Panc1 (cell line): ENCODE measurements around the gene SNX13. TPM values are rescaled to one million over a fixed set of nuclear protein-coding genes. Genes with fewer than 3 reads are reported as not detected.

Experiments
- ATAC-seq: fragments of 200-7000 bp; cut with Tn5 transposase; 2 replicates; pipeline ENCODE4 v1.9.1; 2020; ENCODE audit warnings: mild to moderate bottlenecking, moderate library complexity
- BruUV-seq: library from RNA; stranded (reverse); fragments of 400-500 nt; replicated peaks from 2 replicates; lab custom pipeline; 2021; lab: Mats Ljungman, UMichigan
- CTCF ChIA-PET: fragments of 300-600 bp; sonication (Branson Sonifier 250); formaldehyde crosslinking; loops from one replicate; lab custom pipeline; 2022; ENCODE audit warnings: antibody characterized with exemption; lab: Charles Lee
- POLR2A ChIA-PET: fragments of 300-600 bp; sonication (Branson Sonifier 250); formaldehyde crosslinking; loops from one replicate; lab custom pipeline; 2022; ENCODE audit warnings: antibody characterized with exemption; lab: Charles Lee
- DNase-seq: peaks from one replicate; pipeline ENCODE4 v3.0.0-alpha.2; 2010; ENCODE audit warnings: low read depth, low spot score
- H3K27ac ChIP-seq: 2 replicates; pipeline ENCODE4 v1.5.1; 2011; ENCODE audit warnings: mild to moderate bottlenecking, low read length, inconsistent platforms
- H3K27me3 ChIP-seq: fragments of 200-500 bp; sonication (Bioruptor generic); 2 replicates; pipeline ENCODE4 v1.6.0; 2014; ENCODE audit warnings: low read length, inconsistent platforms; ENCODE audit not compliant: control insufficient read depth, insufficient read depth
- H3K36me3 ChIP-seq: fragments of 200-500 bp; sonication (Bioruptor generic); 2 replicates; pipeline ENCODE4 v1.5.1; 2014; ENCODE audit warnings: inconsistent platforms, mild to moderate bottlenecking, low read length, moderate library complexity; ENCODE audit not compliant: control insufficient read depth, insufficient read depth
- H3K4me1 ChIP-seq: 2 replicates; pipeline ENCODE4 v1.5.1; 2011; ENCODE audit warnings: inconsistent platforms, mild to moderate bottlenecking, low read length, moderate library complexity; ENCODE audit not compliant: control insufficient read depth, insufficient read depth
- H3K4me3 ChIP-seq, 2 experiments: 2 replicates each; pipeline ENCODE4 v1.5.1; 2011 to 2012; ENCODE audit warnings: low read depth in 2 of 2, low read length in 2 of 2, mild to moderate bottlenecking in 2 of 2, inconsistent platforms in 1 of 2, moderate library complexity in 1 of 2
- H3K9me3 ChIP-seq: fragments of 200-500 bp; sonication (Bioruptor generic); 2 replicates; pipeline ENCODE4 v1.5.1; 2014; ENCODE audit warnings: low read depth, mild to moderate bottlenecking, inconsistent platforms, low read length, moderate library complexity; ENCODE audit not compliant: control insufficient read depth, insufficient read depth
- CTCF ChIP-seq: fragments of 450-650 bp; IDR thresholded peaks from 2 replicates; pipeline ENCODE4 v1.5.1; 2017; ENCODE audit warnings: mild to moderate bottlenecking
- POLR2AphosphoS5 ChIP-seq: IDR thresholded peaks from 2 replicates; pipeline ENCODE4 v1.6.1; 2012; ENCODE audit warnings: mild to moderate bottlenecking, low read depth, low read length, moderate library complexity
- REST ChIP-seq, 2 experiments: IDR thresholded peaks; 2 replicates each; pipeline ENCODE4 v1.6.1; 2011 to 2012; ENCODE audit warnings: low read depth in 2 of 2, control low read depth in 1 of 2, low read length in 1 of 2, mild to moderate bottlenecking in 1 of 2, moderate library complexity in 1 of 2; ENCODE audit not compliant: insufficient read depth in 1 of 2
- SIN3A ChIP-seq: IDR thresholded peaks from 2 replicates; pipeline ENCODE4 v1.6.1; 2012; ENCODE audit warnings: low read depth, mild to moderate bottlenecking, low read length, moderate library complexity, borderline replicate concordance; ENCODE audit not compliant: insufficient read depth
- TCF7L2 ChIP-seq: IDR thresholded peaks from 2 replicates; pipeline ENCODE4 v1.6.1; 2011; ENCODE audit warnings: mild to moderate bottlenecking, low read depth, low read length, inconsistent platforms
- in situ Hi-C: cut with HindIII; loops from 2 replicates; pipeline ENCODE4 v1.10.0; 2016; ENCODE audit warnings: low sequenced_read_pairs, low pct_unique_long_range_greater_than_20kb
- intact Hi-C: fragments of 100-400 bp; cut with micrococcal nuclease; formaldehyde crosslinking; loops from one replicate; pipeline ENCODE4 v1.10.0; 2022; ENCODE audit not compliant: unreplicated experiment
- total RNA-seq: library from RNA; stranded (reverse); gene quantifications from one replicate; pipeline ENCODE4 v1.2.1, GENCODE V29; 2021; ENCODE audit not compliant: unreplicated experiment

Gene SNX13
- total RNA-seq, 1 experiment from 2014 or later = 53.3 TPM

- BruUV-seq = no TSS peak
- Histone ChIP-seq H3K36me3 (no peaks in the 10 kb centered on the region), H3K4me1 (no peaks in the 10 kb centered on the region), H3K9me3 (no peaks in the 10 kb centered on the region), H3K27ac (no peak overlapping the region), H3K4me3 (no peak overlapping the region), H3K27me3 (no peaks in the 10 kb centered on the region)
- ATAC-seq = no peak
- intact Hi-C loops = no loop called here
- TF ChIP-seq REST (IDR thresholded peaks at IDR 0.05; ENCODE audit: insufficient read depth in 1 of 2, low read depth in 2 of 2, low read length in 1 of 2) = no peak
- no peak for TF ChIP-seq TCF7L2
- TF ChIP-seq POLR2AphosphoS5 = no peak
- no peak for TF ChIP-seq CTCF
- no peak for TF ChIP-seq SIN3A
- DNase-seq = no peak
- CTCF ChIA-PET = no interaction called here
- POLR2A ChIA-PET = no interaction called here
- in situ Hi-C loops = no loop called here
Measured at GRCh38 chr7:17929647-17930395, 10.5 kb downstream of the SNX13 start.

GRCh38 chr7:17928055-17928454 lies 12.2 kb downstream of the SNX13 start:
- POLR2A ChIA-PET = interaction anchor here (0.6 kb wide), 1 partner anchor 16 kb away, joined by 4 read pairs; no protein-coding TSS in a partner anchor
- intact Hi-C loops = no loop called here
- BruUV-seq = no TSS peak

More at GRCh38 chr7:17928055-17928454, 12.2 kb downstream of the SNX13 start:
- TF ChIP-seq TCF7L2 (no peak), REST (IDR thresholded peaks at IDR 0.05; ENCODE audit: insufficient read depth in 1 of 2, low read depth in 2 of 2, low read length in 1 of 2) (no peak), POLR2AphosphoS5 (no peak), SIN3A (no peak), CTCF (no peak)
- Histone ChIP-seq H3K27ac (no peak overlapping the region), H3K9me3 (no peaks in the 10 kb centered on the region), H3K4me3 (no peak overlapping the region), H3K36me3 (no peaks in the 10 kb centered on the region), H3K4me1 (no peaks in the 10 kb centered on the region), H3K27me3 (no peaks in the 10 kb centered on the region)
- in situ Hi-C loops = no loop called here
- CTCF ChIA-PET = no interaction called here
- ATAC-seq = no peak
- no peak for DNase-seq
